Uterus (tissue), 4 donors: ENCODE measurements around the gene USB1. TPM values are rescaled to one million over a fixed set of nuclear protein-coding genes. Genes with fewer than 3 reads are reported as not detected.

Experiments used
- DNase-seq, 2 donors: peaks; one replicate each; pipeline ENCODE4 v3.0.0-alpha.2; 2019 to 2020
- H3K27ac ChIP-seq, 2 donors: fragments of 200-600 bp; sonication (generic); 1 replicate in 1 of 2; 2 replicates in 1 of 2; pipeline ENCODE4 v1.5.1; 2016 to 2018
- H3K27me3 ChIP-seq, 2 donors: fragments of 200-600 bp; sonication (generic); one replicate each; pipeline ENCODE4 v1.5.1; 2018 to 2019; ENCODE audit warnings: control low read depth in 1 of 2
- H3K36me3 ChIP-seq, 2 donors: fragments of 200-600 bp; sonication (generic); one replicate each; pipeline ENCODE4 v1.5.1; 2019; ENCODE audit warnings: control low read depth in 1 of 2
- H3K4me1 ChIP-seq, 2 donors: fragments of 200-600 bp; sonication (generic); one replicate each; pipeline ENCODE4 v1.5.1; 2018 to 2019; ENCODE audit warnings: control low read depth in 1 of 2
- H3K4me3 ChIP-seq, 2 donors: fragments of 200-600 bp; sonication (generic); 1 replicate in 1 of 2; 2 replicates in 1 of 2; pipeline ENCODE4 v1.5.1; 2018 to 2019; ENCODE audit warnings: mild to moderate bottlenecking in 1 of 2
- H3K9me3 ChIP-seq, 2 donors: fragments of 200-600 bp; sonication (generic); one replicate each; pipeline ENCODE4 v1.5.1; 2019; ENCODE audit warnings: control low read depth in 1 of 2
- POLR2A ChIP-seq, 2 donors: fragments of 450-650 bp; IDR thresholded peaks; one replicate each; pipeline ENCODE4 v1.6.1; 2016; ENCODE audit warnings: antibody characterized with exemption in 2 of 2, mild to moderate bottlenecking in 1 of 2, moderate library complexity in 1 of 2
- intact Hi-C: fragments of 100-400 bp; cut with DNase I; formaldehyde crosslinking; loops from one replicate; pipeline ENCODE4 v1.15.1; 2023; ENCODE audit warnings: low total_unique reads
- total RNA-seq, 4 donors: library from RNA; depleted of rRNA in 3 of 4; stranded (reverse); fragments of >200 nt in 3 of 4; gene quantifications; one replicate each; pipeline versions ENCODE4 v1.1.0 to v1.2.4, GENCODE V29; 2014 to 2023
- TF ChIP-seq, protein P1 (sequence below), 4 experiments: fragments of 200-600 bp in 2 of 4; fragments of 450-650 bp in 2 of 4; sonication (generic) in 2 of 4; IDR thresholded peaks; one replicate each; pipeline ENCODE4 v1.5.1; 2016 to 2019; ENCODE audit warnings: antibody characterized with exemption in 4 of 4, mild to moderate bottlenecking in 2 of 4, moderate library complexity in 1 of 4
- donor health status: DM: yes; HTN: yes; CAD: no.

The USB1 gene
- 10 to 100 TPM in 2 of 4 donors, 1 to 10 TPM in 2; 2.0 to 34.9 (median 14.9) TPM for total RNA-seq

DNA sequence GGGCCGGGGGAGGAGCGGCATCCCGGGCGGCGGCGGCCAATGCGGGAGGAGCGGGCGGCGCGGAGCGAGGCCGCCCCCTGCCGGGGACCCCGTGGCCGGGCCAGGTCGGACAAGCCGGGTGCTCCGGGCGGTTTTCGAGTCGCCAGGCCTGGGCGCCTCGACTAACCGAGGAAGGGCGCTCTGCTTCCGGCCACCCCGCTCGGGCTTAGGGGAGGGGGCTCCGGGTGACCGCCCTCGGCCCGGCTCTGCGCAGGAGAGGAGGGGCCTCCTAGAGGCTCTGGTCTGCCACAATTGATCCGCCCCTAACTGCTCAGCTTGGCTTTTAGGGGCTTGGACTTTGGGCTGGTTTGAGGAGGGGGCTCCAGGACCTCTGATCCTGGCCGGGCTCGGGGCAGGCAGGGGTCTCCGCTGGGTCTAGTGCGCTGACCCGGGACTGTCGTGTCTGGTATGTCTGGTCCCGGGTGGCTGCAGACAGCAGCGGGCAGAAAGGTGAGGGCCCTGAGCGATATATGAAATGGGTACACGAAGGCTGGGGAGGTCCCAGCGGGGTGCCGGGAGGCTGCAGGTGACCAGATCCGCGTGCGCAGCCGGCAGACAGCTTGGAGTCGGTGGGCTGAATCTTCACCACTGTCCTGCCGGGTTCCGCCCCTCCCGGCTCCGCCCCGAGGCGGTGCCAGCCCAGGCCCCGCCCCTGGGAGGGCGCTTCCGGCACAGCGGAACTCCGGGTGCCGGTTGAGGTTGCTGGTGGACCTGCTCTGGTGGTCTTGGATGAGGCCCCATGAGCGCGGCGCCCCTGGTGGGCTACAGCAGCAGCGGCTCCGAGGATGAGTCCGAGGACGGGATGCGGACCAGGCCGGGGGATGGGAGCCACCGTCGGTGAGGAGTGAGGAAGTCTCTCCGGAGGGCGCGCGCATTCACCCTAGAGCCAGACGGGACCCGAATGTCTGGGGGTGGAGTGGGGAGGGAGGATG lies at the start of gene USB1:
Gene USB1 (plus strand): TSS at position 702 of the 971 bp plus-strand sequence. CDS start 77 bp downstream, at position 779.
- TF ChIP-seq, protein P1, sequence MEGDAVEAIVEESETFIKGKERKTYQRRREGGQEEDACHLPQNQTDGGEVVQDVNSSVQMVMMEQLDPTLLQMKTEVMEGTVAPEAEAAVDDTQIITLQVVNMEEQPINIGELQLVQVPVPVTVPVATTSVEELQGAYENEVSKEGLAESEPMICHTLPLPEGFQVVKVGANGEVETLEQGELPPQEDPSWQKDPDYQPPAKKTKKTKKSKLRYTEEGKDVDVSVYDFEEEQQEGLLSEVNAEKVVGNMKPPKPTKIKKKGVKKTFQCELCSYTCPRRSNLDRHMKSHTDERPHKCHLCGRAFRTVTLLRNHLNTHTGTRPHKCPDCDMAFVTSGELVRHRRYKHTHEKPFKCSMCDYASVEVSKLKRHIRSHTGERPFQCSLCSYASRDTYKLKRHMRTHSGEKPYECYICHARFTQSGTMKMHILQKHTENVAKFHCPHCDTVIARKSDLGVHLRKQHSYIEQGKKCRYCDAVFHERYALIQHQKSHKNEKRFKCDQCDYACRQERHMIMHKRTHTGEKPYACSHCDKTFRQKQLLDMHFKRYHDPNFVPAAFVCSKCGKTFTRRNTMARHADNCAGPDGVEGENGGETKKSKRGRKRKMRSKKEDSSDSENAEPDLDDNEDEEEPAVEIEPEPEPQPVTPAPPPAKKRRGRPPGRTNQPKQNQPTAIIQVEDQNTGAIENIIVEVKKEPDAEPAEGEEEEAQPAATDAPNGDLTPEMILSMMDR (IDR thresholded peaks at IDR 0.05): peak; percentile 59 to 88 (median 70)
- peak; percentile 46 to 77 for TF ChIP-seq POLR2A (IDR thresholded peaks at IDR 0.05)
- Histone ChIP-seq H3K27me3 (no peaks in the 10 kb centered on the region), H3K36me3 (no peaks in the 10 kb centered on the region), H3K4me3 (peak within 1 kb of the TSS; percentile 52 to 60), H3K27ac (peak within 1 kb of the TSS; percentile 87), H3K4me1 (no peaks in the 10 kb centered on the region), H3K9me3 (no peaks in the 10 kb centered on the region)
- intact Hi-C loops: loop anchor here (5.0 kb wide), 2 partner anchors 99 to 244 kb away; no protein-coding TSS in a partner anchor
- DNase-seq: peak; percentile 76 to 86

DNA sequence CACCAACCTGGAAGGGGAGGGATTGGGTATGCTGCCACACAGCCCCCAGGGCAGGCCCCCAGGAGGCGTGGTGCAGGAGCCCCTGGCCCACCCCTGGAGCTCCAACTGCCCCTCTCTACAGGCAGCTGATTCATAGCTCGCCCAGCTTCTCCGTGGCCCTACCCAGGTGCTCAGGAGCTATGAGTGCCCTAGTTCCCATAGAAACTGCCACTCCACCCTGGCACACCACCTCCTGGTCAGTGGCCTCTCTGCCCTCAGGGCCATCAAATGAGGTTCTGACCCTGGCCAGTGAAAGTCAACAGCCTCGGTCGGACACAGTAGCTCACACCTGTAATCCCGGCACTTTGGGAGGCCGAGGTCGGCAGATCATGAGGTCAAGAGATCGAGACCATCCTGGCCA lies 48.3 kb upstream of the USB1 start:
- intact Hi-C loops: no loop called here
- H3K36me3 ChIP-seq: no peaks in the 10 kb centered on the region
- no peaks in the 10 kb centered on the region for H3K9me3 ChIP-seq
- DNase-seq: no peak
- no peaks in the 10 kb centered on the region for H3K27me3 ChIP-seq
- TF ChIP-seq, protein P1 (IDR thresholded peaks at IDR 0.05): no peak
- TF ChIP-seq POLR2A (IDR thresholded peaks at IDR 0.05): no peak
- no peak overlapping the region for H3K4me3 ChIP-seq
- H3K27ac ChIP-seq: no peak overlapping the region
- no peaks in the 10 kb centered on the region for H3K4me1 ChIP-seq

DNA sequence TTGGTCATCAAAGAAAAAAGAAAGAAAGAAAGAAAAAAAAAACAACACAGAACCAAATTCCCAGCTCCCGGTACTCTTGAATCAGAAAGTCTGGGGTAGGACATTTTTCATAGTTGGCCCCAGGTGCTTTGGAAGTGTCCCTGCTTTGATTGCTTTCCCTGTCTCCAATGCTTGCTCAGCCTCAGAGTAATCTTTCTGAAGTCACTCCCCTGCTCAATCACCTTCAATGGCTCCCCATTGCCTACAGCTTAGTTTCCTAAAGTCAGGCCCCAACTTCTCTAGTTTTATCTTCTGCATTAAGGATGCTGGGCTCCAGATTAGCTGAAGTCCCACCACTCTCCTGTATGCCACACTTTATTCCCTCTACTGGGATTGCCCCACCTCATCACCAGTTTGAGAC lies 47.4 kb upstream of the USB1 start:
- H3K9me3 ChIP-seq: no peaks in the 10 kb centered on the region
- no peak overlapping the region for H3K4me3 ChIP-seq
- no peaks in the 10 kb centered on the region for H3K36me3 ChIP-seq
- H3K27ac ChIP-seq: no peak overlapping the region
- intact Hi-C loops: no loop called here
- no peak for TF ChIP-seq POLR2A (IDR thresholded peaks at IDR 0.05)
- TF ChIP-seq, protein P1 (IDR thresholded peaks at IDR 0.05): no peak
- no peaks in the 10 kb centered on the region for H3K27me3 ChIP-seq
- no peaks in the 10 kb centered on the region for H3K4me1 ChIP-seq
- DNase-seq: no peak

DNA sequence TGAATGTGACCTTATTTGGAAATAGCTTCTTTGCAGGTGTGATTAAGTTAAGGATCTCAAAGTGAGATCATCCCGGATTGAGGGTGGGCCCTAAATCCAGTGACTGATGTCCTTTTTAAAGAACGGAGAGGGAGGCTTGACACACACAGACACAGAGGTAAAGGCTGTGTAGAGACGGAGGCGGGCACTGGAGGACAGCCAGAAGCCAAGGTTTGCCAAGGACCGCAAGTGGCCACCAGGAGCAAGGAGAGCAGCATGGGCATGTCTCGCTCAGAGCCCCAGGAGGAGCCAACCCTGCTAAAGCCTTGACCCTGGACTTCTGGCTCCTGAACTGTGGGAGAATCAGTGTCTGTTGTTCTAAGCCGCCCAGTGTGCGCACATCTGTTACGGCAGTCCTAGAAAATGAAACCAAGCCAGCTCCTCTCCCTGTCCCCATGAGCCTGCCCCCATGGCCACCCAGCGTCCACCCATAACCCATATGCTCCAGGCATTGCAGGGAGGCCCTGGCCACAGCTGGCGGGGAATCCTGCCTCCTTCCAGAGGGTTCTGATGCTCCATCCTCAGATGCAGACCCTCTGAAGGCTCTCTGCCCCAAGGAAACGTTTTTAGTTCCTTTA lies 45.5 kb upstream of the USB1 start:
- Histone ChIP-seq H3K36me3 (no peaks in the 10 kb centered on the region), H3K4me3 (no peak overlapping the region), H3K27me3 (no peaks in the 10 kb centered on the region), H3K27ac (no peak overlapping the region), H3K4me1 (no peaks in the 10 kb centered on the region), H3K9me3 (no peaks in the 10 kb centered on the region)
- TF ChIP-seq, protein P1 (IDR thresholded peaks at IDR 0.05): no peak
- no peak for TF ChIP-seq POLR2A (IDR thresholded peaks at IDR 0.05)
- intact Hi-C loops: no loop called here
- DNase-seq: no peak
